ENCODE results near the gene DDB1. TPM values are rescaled to one million over a fixed set of nuclear protein-coding genes. Genes with fewer than 3 reads are reported as not detected.

Gene DDB1
- total and polyA plus RNA-seq, 9 of the 15 experiments (the other 6 are each of a cell fraction or from before 2014, with no cell fraction given): 172 to 361 (median 266) TPM

GRCh38 chr11:61287338-61287977 lies 45.4 kb downstream of the DDB1 start (continued):
- TF ChIP-seq ARNT (IDR thresholded peaks at IDR 0.05) (peak in 1 of 2 experiments; percentile 77; a peak in 1 of 4 replicates), NFIC (IDR thresholded peaks at IDR 0.05) (peak; percentile 86), DPF2 (IDR thresholded peaks at IDR 0.05) (peak; percentile 98), SMARCE1 (IDR thresholded peaks at IDR 0.05) (peak; percentile 95), SMARCC2 (IDR thresholded peaks at IDR 0.05; ENCODE audit: low read depth) (peak; percentile 89), CREB1 (IDR thresholded peaks at IDR 0.05) (peak; percentile 69), CREB1 (CRISPR knock-in tag; IDR thresholded peaks at IDR 0.05) (peak; percentile 66), HDAC2 (IDR thresholded peaks at IDR 0.05) (peak; percentile 78; the same call in 1 of the 2 replicates), STAT5B (CRISPR knock-in tag; IDR thresholded peaks at IDR 0.05) (no peak), RERE (CRISPR knock-in tag; IDR thresholded peaks at IDR 0.05; ENCODE audit: borderline replicate concordance) (no peak), DMBX1 (CRISPR knock-in tag; IDR thresholded peaks at IDR 0.05; ENCODE audit: borderline replicate concordance) (no peak), THRA (IDR thresholded peaks at IDR 0.05) (peak; percentile 48; the same call in 1 of the 2 replicates), MBD2 (IDR thresholded peaks at IDR 0.05; ENCODE audit: borderline replicate concordance, low read depth) (no peak; the same call in 1 of the 2 replicates), MTA3 (IDR thresholded peaks at IDR 0.05; ENCODE audit: borderline replicate concordance) (peak; percentile 89; the same call in 1 of the 2 replicates), ZNF146 (CRISPR knock-in tag; IDR thresholded peaks at IDR 0.05; ENCODE audit: unreplicated experiment) (no peak), PKNOX1 (IDR thresholded peaks at IDR 0.05) (peak; percentile 95), MTA1 (IDR thresholded peaks at IDR 0.05; ENCODE audit: borderline replicate concordance) (peak; percentile 37; the same call in 1 of the 2 replicates), NR2C2 (CRISPR knock-in tag; IDR thresholded peaks at IDR 0.05) (no peak), NR2C2 (tag; IDR thresholded peaks at IDR 0.05) (peak; percentile 45; the same call in 1 of the 2 replicates), FOS (IDR thresholded peaks at IDR 0.05; ENCODE audit: extremely low read depth, insufficient read length) (peak; percentile 32)
